Nephron progenitor cell (in vitro differentiated cells): Measurements from ENCODE around the gene LGALS9.

Experiments used
- DNase-seq: peaks from one replicate; pipeline ENCODE4 v3.0.0; 2021
- H3K27ac Mint-ChIP-seq: 2 replicates; pipeline ENCODE4 v1.8.0; 2021; ENCODE audit warnings: mild to moderate bottlenecking, moderate library complexity, mixed read lengths
- H3K27me3 Mint-ChIP-seq: 2 replicates; pipeline ENCODE4 v1.8.0; 2021; ENCODE audit warnings: mild to moderate bottlenecking, low read depth, mixed read lengths; ENCODE audit not compliant: poor library complexity
- H3K36me3 Mint-ChIP-seq: 2 replicates; pipeline ENCODE4 v1.8.0; 2021; ENCODE audit warnings: low read depth, mixed read lengths
- H3K4me1 Mint-ChIP-seq: 2 replicates; pipeline ENCODE4 v1.8.0; 2021; ENCODE audit warnings: mixed read lengths
- H3K4me3 Mint-ChIP-seq: 2 replicates; pipeline ENCODE4 v1.8.0; 2021; ENCODE audit warnings: mild to moderate bottlenecking, moderate library complexity, mixed read lengths
- H3K9me3 Mint-ChIP-seq: 2 replicates; pipeline ENCODE4 v1.8.0; 2021; ENCODE audit warnings: mild to moderate bottlenecking, moderate library complexity, mixed read lengths
- TF ChIP-seq, protein P1 (sequence below): fragments of 200-600 bp; sonication (generic); IDR thresholded peaks from 2 replicates; pipeline ENCODE4 v1.5.0; 2021; ENCODE audit warnings: antibody characterized with exemption

The LGALS9 gene

DNA sequence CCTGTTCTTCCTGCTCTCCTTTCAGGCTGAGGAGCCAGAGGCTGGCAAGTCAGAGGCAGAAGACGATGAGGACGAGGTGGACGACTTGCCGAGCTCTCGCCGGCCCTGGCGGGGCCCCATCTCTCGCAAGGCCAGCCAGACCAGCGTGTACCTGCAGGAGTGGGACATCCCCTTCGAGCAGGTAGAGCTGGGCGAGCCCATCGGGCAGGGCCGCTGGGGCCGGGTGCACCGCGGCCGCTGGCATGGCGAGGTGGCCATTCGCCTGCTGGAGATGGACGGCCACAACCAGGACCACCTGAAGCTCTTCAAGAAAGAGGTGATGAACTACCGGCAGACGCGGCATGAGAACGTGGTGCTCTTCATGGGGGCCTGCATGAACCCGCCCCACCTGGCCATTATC is 25.6 kb upstream of the LGALS9 start:
- no peak for DNase-seq
- H3K36me3 Mint-ChIP-seq = peaks cover 22% of the 10 kb centered on the region
- peaks cover 21% of the 10 kb centered on the region for H3K4me1 Mint-ChIP-seq
- TF ChIP-seq, protein P1, sequence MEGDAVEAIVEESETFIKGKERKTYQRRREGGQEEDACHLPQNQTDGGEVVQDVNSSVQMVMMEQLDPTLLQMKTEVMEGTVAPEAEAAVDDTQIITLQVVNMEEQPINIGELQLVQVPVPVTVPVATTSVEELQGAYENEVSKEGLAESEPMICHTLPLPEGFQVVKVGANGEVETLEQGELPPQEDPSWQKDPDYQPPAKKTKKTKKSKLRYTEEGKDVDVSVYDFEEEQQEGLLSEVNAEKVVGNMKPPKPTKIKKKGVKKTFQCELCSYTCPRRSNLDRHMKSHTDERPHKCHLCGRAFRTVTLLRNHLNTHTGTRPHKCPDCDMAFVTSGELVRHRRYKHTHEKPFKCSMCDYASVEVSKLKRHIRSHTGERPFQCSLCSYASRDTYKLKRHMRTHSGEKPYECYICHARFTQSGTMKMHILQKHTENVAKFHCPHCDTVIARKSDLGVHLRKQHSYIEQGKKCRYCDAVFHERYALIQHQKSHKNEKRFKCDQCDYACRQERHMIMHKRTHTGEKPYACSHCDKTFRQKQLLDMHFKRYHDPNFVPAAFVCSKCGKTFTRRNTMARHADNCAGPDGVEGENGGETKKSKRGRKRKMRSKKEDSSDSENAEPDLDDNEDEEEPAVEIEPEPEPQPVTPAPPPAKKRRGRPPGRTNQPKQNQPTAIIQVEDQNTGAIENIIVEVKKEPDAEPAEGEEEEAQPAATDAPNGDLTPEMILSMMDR = no peak
- H3K27ac Mint-ChIP-seq = no peak overlapping the region
- no peak overlapping the region for H3K4me3 Mint-ChIP-seq
- no peaks in the 10 kb centered on the region for H3K9me3 Mint-ChIP-seq
- no peaks in the 10 kb centered on the region for H3K27me3 Mint-ChIP-seq

DNA sequence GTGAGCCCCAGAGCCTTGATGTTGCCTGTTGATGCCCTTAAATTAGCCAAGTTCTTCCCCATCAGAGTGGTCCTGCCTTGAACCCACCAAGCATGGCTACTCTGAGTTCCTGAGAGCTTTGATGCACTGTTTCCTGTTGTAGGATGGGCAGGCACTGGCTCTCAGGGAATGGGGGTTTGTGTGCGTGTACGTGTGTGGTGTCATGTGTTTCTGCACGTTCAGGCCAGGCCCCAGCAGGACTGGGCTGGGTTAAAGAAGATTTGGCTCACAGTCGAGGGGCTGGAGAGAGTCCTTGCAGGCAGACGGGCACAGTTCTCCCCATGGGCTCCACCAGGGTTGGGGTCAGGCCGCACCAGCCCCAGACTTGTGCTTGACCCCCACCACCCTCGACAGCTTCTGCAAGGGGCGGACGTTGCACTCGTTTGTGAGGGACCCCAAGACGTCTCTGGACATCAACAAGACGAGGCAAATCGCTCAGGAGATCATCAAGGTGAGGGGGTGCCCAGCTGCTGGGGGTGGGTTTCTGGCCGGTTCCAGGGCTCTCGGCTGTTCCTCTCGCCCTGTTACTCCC is 23.4 kb upstream of the LGALS9 start:
- Mint-ChIP-seq H3K4me1 (peaks cover 14% of the 10 kb centered on the region), H3K36me3 (peaks cover 10% of the 10 kb centered on the region), H3K27me3 (no peaks in the 10 kb centered on the region), H3K4me3 (no peak overlapping the region), H3K9me3 (no peaks in the 10 kb centered on the region), H3K27ac (peak overlapping the region; percentile 74)
- TF ChIP-seq, protein P1 = no peak
- no peak for DNase-seq

DNA sequence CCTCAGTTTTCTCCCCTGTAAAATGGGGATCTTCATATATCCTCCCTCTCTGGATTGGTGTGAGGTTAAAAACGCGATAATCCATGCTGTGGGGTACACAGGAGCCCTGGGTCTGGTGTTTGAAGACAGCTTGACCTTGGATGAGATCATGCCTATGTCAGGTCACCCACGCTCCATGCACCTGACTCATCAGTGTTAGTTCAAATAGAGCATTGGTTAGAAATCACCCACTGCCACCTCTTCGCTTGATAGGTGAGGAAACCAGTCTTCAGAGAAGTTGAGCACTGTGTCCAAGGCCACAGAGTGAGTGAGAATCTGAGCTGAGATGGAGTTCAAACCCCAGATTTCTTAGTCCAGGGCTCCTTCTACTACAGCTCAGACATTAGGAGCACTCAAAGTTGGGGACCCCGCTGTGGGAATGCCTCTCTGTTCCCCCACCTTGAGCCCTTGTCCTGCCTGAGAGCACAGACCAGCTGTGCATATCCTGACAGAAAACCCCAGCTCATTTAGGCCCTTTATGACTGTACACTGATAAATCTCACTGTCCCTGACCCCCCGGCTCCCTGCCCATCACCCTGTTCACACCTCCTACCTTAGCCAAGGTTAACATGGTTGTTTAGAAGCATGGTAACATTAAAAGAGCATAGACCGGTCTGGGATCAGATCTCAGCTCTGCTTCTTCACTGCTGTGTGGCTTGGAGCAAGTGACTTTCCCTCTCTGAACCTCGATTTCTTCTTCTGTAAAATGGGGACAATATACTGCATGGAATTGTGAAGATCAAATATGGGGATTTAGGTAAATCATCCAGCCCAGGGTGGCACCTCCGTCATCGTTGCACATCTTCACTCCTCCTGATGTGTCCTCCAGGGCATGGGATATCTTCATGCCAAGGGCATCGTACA is 22.4 kb upstream of the LGALS9 start:
- H3K4me1 Mint-ChIP-seq = peaks cover 5% of the 10 kb centered on the region

DNA sequence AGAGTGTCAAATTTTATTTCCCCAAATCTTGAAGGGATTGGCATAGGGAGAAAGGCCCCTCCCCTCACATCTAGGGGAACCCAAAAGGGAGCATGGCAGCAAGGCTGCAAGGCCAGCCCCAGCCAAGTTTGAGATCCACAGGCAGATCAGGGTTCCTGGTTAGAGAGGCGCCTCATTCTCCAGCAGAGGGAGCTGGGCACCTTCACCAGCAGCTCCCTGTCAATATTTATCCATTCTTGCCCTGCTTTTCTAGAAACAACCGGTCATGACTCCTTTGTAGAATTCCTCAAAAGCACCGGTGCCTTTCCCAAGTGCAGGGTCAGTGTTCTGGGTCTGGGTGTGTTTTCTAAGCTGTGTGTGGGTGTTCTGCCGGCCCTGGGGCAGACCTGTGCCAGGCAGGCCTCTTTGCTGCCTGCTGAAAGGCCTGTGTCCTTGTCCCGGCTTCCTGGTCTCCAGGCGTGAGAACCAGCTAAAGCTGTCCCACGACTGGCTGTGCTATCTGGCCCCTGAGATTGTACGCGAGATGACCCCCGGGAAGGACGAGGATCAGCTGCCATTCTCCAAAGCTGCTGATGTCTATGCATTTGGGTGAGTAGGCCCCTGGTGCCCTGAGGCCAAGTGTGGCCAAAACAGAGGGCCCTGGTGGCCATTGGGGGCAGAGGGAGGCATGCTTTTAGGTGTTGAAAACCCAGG is 21.2 kb upstream of the LGALS9 start:
- Mint-ChIP-seq H3K4me3 (no peak overlapping the region), H3K27me3 (no peaks in the 10 kb centered on the region), H3K36me3 (peaks cover 14% of the 10 kb centered on the region), H3K9me3 (no peaks in the 10 kb centered on the region), H3K4me1 (no peaks in the 10 kb centered on the region), H3K27ac (no peak overlapping the region)
- TF ChIP-seq, protein P1 = peak; percentile 50
- peak; percentile 32 for DNase-seq

More for the DNA sequence above, 22.4 kb upstream of the LGALS9 start:
- Mint-ChIP-seq H3K36me3 (peaks cover 10% of the 10 kb centered on the region), H3K9me3 (no peaks in the 10 kb centered on the region), H3K27me3 (no peaks in the 10 kb centered on the region), H3K4me3 (no peak overlapping the region), H3K27ac (no peak overlapping the region)
- no peak for DNase-seq
- TF ChIP-seq, protein P1 = no peak

DNA sequence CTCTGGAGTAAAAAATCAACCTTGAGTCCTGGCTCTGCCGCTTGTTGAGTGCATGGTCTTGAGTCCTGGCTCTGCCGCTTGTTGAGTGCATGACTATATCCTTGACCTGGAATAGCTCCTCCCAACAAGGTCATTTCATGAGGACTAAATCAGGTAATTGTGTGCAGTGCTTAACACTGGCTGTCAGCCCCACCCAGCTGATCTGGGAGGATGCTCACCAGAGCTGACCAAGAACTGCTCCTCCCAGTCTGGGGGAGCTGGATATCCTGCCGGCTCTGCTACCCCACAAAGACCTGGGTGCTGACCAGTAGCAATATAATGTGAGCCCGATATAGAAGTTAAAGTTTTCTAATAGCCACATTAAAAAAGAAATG is 20.7 kb upstream of the LGALS9 start:
- Mint-ChIP-seq H3K4me1 (no peaks in the 10 kb centered on the region), H3K27me3 (no peaks in the 10 kb centered on the region), H3K36me3 (peaks cover 19% of the 10 kb centered on the region), H3K27ac (no peak overlapping the region), H3K4me3 (no peak overlapping the region), H3K9me3 (no peaks in the 10 kb centered on the region)
- no peak for DNase-seq
- TF ChIP-seq, protein P1 = no peak
